HUES64 (cell line): ENCODE results near the gene RESP18.
"Not testable (repeated sequence)": the region's sequence is repeated elsewhere in the genome, so short reads cannot be mapped to it uniquely, and the experiment has no call there.

Experiments
- H3K27ac ChIP-seq: 2 replicates; pipeline ENCODE4 v1.7.0; 2013; ENCODE audit warnings: low read depth, low read length, inconsistent platforms
- H3K27me3 ChIP-seq: 2 replicates; pipeline ENCODE4 v1.6.1; 2013; ENCODE audit warnings: mild to moderate bottlenecking, low read length; ENCODE audit not compliant: insufficient read depth
- H3K36me3 ChIP-seq: 2 replicates; pipeline ENCODE4 v1.6.1; 2013; ENCODE audit warnings: mild to moderate bottlenecking, low read length; ENCODE audit not compliant: insufficient read depth
- H3K4me1 ChIP-seq: 2 replicates; pipeline ENCODE4 v1.6.1; 2013; ENCODE audit warnings: mild to moderate bottlenecking, low read length, moderate library complexity; ENCODE audit not compliant: insufficient read depth
- H3K4me3 ChIP-seq: 2 replicates; pipeline ENCODE4 v1.5.1; 2013; ENCODE audit warnings: mild to moderate bottlenecking, low read length, moderate library complexity
- H3K9ac ChIP-seq: 2 replicates; pipeline ENCODE4 v1.6.1; 2013; ENCODE audit warnings: mild to moderate bottlenecking, low read depth, low read length
- H3K9me3 ChIP-seq: 2 replicates; pipeline ENCODE4 v1.6.1; 2013; ENCODE audit warnings: low read depth, low read length; ENCODE audit not compliant: insufficient read depth
- WGBS: fragments of 150-250, 120-280 bp; methylation state at CpG from one replicate; pipeline ENCODE4 v1.1.7; 2013; ENCODE audit warnings: missing lambda C conversion rate; 5-methylcytosine and 5-hydroxymethylcytosine counted together

RESP18 gene

GRCh38 chr2:219325657-219326315 lies 6.8 kb downstream of the RESP18 start:
- H3K9me3 ChIP-seq, result no peaks in the 10 kb centered on the region
- no peak overlapping the region for H3K27ac ChIP-seq
- no peaks in the 10 kb centered on the region for H3K4me1 ChIP-seq
- no peaks in the 10 kb centered on the region for H3K36me3 ChIP-seq
- no peak overlapping the region for H3K4me3 ChIP-seq
- no peak overlapping the region for H3K9ac ChIP-seq
- WGBS, result 86% methylated on average over 9 of the region's 9 CpGs
- H3K27me3 ChIP-seq, result peaks cover 60% of the 10 kb centered on the region

GRCh38 chr2:219325136-219325535 lies 7.4 kb downstream of the RESP18 start:
- no peaks in the 10 kb centered on the region for H3K36me3 ChIP-seq
- H3K4me1 ChIP-seq, result no peaks in the 10 kb centered on the region
- H3K9me3 ChIP-seq, result no peaks in the 10 kb centered on the region
- no peak overlapping the region for H3K27ac ChIP-seq
- peaks cover 54% of the 10 kb centered on the region for H3K27me3 ChIP-seq
- no peak overlapping the region for H3K9ac ChIP-seq
- H3K4me3 ChIP-seq, result no peak overlapping the region
- WGBS, result 82% methylated on average over 2 of the region's 4 CpGs

GRCh38 chr2:219323434-219323833 lies 9.1 kb downstream of the RESP18 start:
- Histone ChIP-seq H3K9me3 (no peaks in the 10 kb centered on the region), H3K4me3 (no peak overlapping the region), H3K27ac (no peak overlapping the region), H3K36me3 (no peaks in the 10 kb centered on the region), H3K4me1 (no peaks in the 10 kb centered on the region), H3K27me3 (peaks cover 36% of the 10 kb centered on the region), H3K9ac (no peak overlapping the region)
- WGBS, result 77% methylated on average over 4 of the region's 4 CpGs

- Histone ChIP-seq H3K27me3 (peaks cover 4% of the 10 kb centered on the region), H3K27ac (no peak overlapping the region), H3K9ac (no peak overlapping the region), H3K9me3 (no peaks in the 10 kb centered on the region), H3K4me1 (no peaks in the 10 kb centered on the region), H3K4me3 (no peak overlapping the region), H3K36me3 (no peaks in the 10 kb centered on the region)
- 93% methylated on average over 15 of the region's 16 CpGs for WGBS
Measured at GRCh38 chr2:219314804-219315468, 17.6 kb downstream of the RESP18 start.

GRCh38 chr2:219312683-219313263 lies 19.8 kb downstream of the RESP18 start:
- H3K9ac ChIP-seq, H3K4me1 ChIP-seq, H3K9me3 ChIP-seq, H3K4me3 ChIP-seq, H3K36me3 ChIP-seq, H3K27ac ChIP-seq: not testable (repeated sequence)
- WGBS, result 96% methylated on average over 49 of the region's 49 CpGs
- peaks cover 19% of the 10 kb centered on the region for H3K27me3 ChIP-seq

GRCh38 chr2:219309278-219309677 lies 23.3 kb downstream of the RESP18 start, which contains the start of gene PTPRN:
Gene PTPRN (minus strand): TSS chr2:219309401. CDS start chr2:219309332, 69 bp downstream.
- Histone ChIP-seq H3K4me1 (peaks cover 3% of the 10 kb centered on the region; the same call in 1 of the 2 replicates), H3K27ac (no peak within 1 kb of the TSS), H3K36me3 (no peaks in the 10 kb centered on the region), H3K9ac (no peak within 1 kb of the TSS), H3K27me3 (peaks cover 33% of the 10 kb centered on the region), H3K4me3 (peak within 1 kb of the TSS; percentile 49), H3K9me3 (no peaks in the 10 kb centered on the region)
- 2% methylated on average over 35 of the region's 37 CpGs for WGBS

GRCh38 chr2:219308142-219309101 lies 24.1 kb downstream of the RESP18 start:
- peak overlapping the region; percentile 49 for H3K4me3 ChIP-seq
- H3K27me3 ChIP-seq, result peaks cover 33% of the 10 kb centered on the region
- no peaks in the 10 kb centered on the region for H3K9me3 ChIP-seq
- H3K27ac ChIP-seq, result no peak overlapping the region
- no peaks in the 10 kb centered on the region for H3K36me3 ChIP-seq
- peaks cover 3% of the 10 kb centered on the region; the same call in 1 of the 2 replicates for H3K4me1 ChIP-seq
- 1% methylated on average over 37 of the region's 45 CpGs for WGBS
- no peak overlapping the region for H3K9ac ChIP-seq

GRCh38 chr2:219306047-219306446 lies 26.5 kb downstream of the RESP18 start:
- peaks cover 33% of the 10 kb centered on the region for H3K27me3 ChIP-seq
- 85% methylated on average over 1 of the region's 1 CpG for WGBS
- H3K4me3 ChIP-seq, result no peak overlapping the region
- no peaks in the 10 kb centered on the region for H3K9me3 ChIP-seq
- no peak overlapping the region for H3K27ac ChIP-seq
- no peaks in the 10 kb centered on the region for H3K36me3 ChIP-seq
- H3K4me1 ChIP-seq, result peaks cover 3% of the 10 kb centered on the region; the same call in 1 of the 2 replicates
- no peak overlapping the region for H3K9ac ChIP-seq

- H3K27ac ChIP-seq, result no peak overlapping the region
- H3K4me3 ChIP-seq, result no peak overlapping the region
- H3K36me3 ChIP-seq, result no peaks in the 10 kb centered on the region
- no peaks in the 10 kb centered on the region for H3K9me3 ChIP-seq
- peaks cover 29% of the 10 kb centered on the region for H3K27me3 ChIP-seq
- H3K4me1 ChIP-seq, result peaks cover 3% of the 10 kb centered on the region; the same call in 1 of the 2 replicates
- 86% methylated on average over 2 of the region's 2 CpGs for WGBS
- H3K9ac ChIP-seq, result no peak overlapping the region
Measured at GRCh38 chr2:219304223-219304622, 28.3 kb downstream of the RESP18 start.

GRCh38 chr2:219302412-219302968 lies 30.1 kb downstream of the RESP18 start:
- H3K27me3 ChIP-seq, result peaks cover 23% of the 10 kb centered on the region
- WGBS, result 90% methylated on average over 11 of the region's 11 CpGs
- peaks cover 3% of the 10 kb centered on the region for H3K4me1 ChIP-seq
- no peak overlapping the region for H3K27ac ChIP-seq
- no peaks in the 10 kb centered on the region for H3K36me3 ChIP-seq
- no peak overlapping the region for H3K4me3 ChIP-seq
- H3K9me3 ChIP-seq, result no peaks in the 10 kb centered on the region
- H3K9ac ChIP-seq, result no peak overlapping the region
